NOMO-1 treated with dmso at 0.1 percent for 144 hours (cell line): ENCODE measurements around the gene GAREM2.

Experiments used
- DNase-seq: peaks from one replicate; lab custom pipeline; 2025; ENCODE audit not compliant: unreplicated experiment; lab: John Stamatoyannopoulos, UW

GAREM2 gene

DNA sequence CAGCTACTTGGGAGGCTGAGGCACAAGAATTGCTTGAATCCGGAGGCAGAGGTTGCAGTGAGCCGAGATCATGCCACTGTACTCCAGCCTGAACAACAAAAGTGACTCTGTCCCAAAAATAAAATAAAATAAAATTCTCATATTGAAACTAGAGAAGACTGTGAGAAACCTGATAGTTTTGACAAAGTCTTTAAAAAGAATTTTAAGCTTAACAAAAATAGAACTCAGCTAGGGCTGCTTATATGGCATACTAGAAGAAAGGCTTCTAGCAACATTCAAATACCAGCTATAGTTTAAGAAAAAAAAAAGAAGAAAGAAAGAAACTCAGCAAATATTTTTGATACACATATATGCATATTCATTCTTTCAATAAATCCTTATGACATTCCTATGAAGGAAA is 57.9 kb downstream of the GAREM2 start:
- no peak for DNase-seq

DNA sequence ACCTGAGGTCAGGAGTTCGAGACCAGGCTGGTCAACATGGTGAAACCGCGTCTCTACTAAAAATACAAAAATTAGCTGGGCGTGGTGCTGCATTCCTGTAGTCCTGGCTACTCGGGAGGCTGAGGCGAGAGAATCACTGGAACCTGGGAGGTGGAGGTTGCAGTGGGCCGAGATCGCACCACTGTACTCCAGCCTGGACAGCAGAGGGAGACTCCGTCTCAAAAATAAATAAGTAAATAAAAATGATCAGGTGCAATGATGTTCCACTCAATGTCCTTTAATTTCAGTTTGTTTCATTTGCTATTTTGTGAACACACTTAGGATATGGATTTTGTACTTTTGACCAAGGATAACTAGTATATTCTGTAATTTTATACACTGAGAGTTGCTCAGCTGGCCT is 62.2 kb downstream of the GAREM2 start:
- DNase-seq, result no peak

DNA sequence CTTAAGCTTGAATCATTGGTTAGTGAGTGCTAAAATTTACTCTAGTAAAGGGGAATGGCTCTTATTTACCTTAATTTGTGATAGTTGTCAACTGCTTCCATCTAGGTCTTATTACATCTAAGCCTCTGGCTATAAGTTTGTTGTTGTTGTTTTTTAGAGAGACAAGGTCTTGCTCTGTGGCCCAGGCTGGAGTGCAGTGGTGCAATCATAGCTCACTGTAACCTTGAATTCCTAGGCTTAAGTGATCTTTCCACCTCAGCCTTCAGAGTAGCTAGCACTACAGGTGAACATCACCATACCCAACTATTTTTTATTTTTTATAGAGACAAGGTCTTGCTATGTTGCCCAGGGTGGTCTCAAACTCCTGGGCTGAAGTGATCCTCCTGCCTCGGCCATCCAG is 65.0 kb downstream of the GAREM2 start:
- no peak for DNase-seq

DNA sequence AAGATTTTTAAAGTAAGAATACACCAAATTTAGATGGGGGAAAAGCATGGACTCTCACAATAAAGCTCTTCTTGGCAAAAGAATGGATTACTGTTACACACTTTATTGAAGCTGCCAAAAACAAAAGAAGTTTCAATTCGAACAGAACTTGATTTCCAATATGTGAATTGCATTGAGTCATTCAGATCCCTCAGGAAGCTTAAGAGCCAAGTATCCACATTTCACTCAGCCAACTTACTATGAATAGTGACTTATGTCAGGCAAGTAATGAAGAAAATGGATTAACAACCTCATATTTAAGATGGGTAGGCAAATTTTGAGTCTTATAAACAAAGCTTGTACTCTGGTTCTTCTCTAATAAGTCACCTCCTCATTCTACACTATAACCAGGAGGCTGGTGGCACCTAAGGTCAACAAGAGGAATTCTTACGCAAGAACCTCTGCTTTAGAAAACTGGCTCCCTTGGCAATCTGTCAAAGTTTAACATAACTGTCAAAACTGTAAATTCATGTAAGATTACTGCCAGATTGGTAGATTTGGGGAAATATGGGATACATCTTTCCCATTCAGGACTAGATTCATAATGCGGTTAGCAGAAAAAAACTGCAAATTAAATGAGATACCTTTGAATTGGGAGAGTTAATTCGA is 65.5 kb downstream of the GAREM2 start:
- DNase-seq, result no peak
